Breast epithelium (tissue), 3 donors: ENCODE results near the gene WDR36.

Source experiments
- POLR2A ChIP-seq: fragments of 450-650 bp; IDR thresholded peaks from one replicate; pipeline ENCODE4 v1.6.1; 2016; ENCODE audit warnings: antibody characterized with exemption, mild to moderate bottlenecking, moderate library complexity
- TF ChIP-seq, protein P1 (sequence below), 3 donors: fragments of 450-650 bp; IDR thresholded peaks; one replicate each; pipeline ENCODE4 v1.5.1; 2016 to 2017; ENCODE audit warnings: antibody characterized with exemption in 3 of 3, mild to moderate bottlenecking in 3 of 3, moderate library complexity in 3 of 3

DNA sequence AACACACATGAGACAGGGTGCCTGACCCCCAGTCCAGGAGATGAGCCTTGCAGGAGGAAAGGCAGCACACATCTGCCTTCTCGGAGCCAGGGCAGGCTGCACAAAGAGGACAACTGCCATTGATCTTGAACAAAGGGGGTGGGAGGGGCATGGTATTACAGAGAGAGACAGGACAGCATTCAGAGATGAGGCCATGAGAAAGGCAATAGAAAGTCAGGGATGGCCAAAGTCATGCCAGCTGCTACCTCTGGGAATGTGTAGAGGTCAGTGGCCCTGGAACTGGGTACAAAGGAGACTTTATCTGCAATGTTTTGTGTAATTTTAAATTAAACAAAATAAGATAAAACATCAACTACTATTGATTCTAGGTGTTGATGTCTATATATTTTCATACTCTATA lies 43.2 kb downstream of the WDR36 start:
- TF ChIP-seq, protein P1, sequence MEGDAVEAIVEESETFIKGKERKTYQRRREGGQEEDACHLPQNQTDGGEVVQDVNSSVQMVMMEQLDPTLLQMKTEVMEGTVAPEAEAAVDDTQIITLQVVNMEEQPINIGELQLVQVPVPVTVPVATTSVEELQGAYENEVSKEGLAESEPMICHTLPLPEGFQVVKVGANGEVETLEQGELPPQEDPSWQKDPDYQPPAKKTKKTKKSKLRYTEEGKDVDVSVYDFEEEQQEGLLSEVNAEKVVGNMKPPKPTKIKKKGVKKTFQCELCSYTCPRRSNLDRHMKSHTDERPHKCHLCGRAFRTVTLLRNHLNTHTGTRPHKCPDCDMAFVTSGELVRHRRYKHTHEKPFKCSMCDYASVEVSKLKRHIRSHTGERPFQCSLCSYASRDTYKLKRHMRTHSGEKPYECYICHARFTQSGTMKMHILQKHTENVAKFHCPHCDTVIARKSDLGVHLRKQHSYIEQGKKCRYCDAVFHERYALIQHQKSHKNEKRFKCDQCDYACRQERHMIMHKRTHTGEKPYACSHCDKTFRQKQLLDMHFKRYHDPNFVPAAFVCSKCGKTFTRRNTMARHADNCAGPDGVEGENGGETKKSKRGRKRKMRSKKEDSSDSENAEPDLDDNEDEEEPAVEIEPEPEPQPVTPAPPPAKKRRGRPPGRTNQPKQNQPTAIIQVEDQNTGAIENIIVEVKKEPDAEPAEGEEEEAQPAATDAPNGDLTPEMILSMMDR (IDR thresholded peaks at IDR 0.05), result no peak
- TF ChIP-seq POLR2A, result no peak
